ENCODE data around the gene UMAD1.
A peak's percentile ranks its signal among the peaks of the same experiment; 100 is the strongest.

The UMAD1 gene

GRCh38 chr7:7703427-7703826, 62.9 kb downstream of the UMAD1 start:
- Histone ChIP-seq H4K91ac (ENCODE audit: low read length) (no peak overlapping the region), H2AK5ac (ENCODE audit: low read length, severe bottlenecking) (no peak overlapping the region), H3K9ac (ENCODE audit: low read length) (peak overlapping the region; percentile 60), H2BK15ac (ENCODE audit: low read depth, poor library complexity, severe bottlenecking) (no peak overlapping the region), H2BK12ac (ENCODE audit: low read length in 2 of 2) (no peak overlapping the region), H3K27me3 (ENCODE audit: control insufficient read depth in 1 of 2, insufficient read depth in 1 of 2, low read length in 2 of 2) (no peaks in the 10 kb centered on the region), H2BK120ac (ENCODE audit: low read depth, low read length) (no peak overlapping the region), H3K4me3 (ENCODE audit: insufficient read depth in 1 of 2, low read depth in 1 of 2, low read length in 2 of 2) (no peak overlapping the region), H3K23ac (ENCODE audit: low read length in 2 of 2) (no peak overlapping the region), H3K27ac (ENCODE audit: low read length, poor library complexity, severe bottlenecking) (no peak overlapping the region), H3K14ac (ENCODE audit: low read length in 2 of 2) (no peak overlapping the region), H3K79me1 (replicated peaks; ENCODE audit: low read length, poor library complexity, severe bottlenecking) (peaks cover 8% of the 10 kb centered on the region), H4K8ac (ENCODE audit: low read length) (no peak overlapping the region), H3K18ac (ENCODE audit: low read depth in 1 of 2, low read length in 2 of 2) (no peak overlapping the region), H2AFZ (ENCODE audit: low read depth, low read length) (no peak overlapping the region), H2BK5ac (ENCODE audit: low read depth, low read length, poor library complexity, severe bottlenecking) (no peak overlapping the region), H3K4ac (ENCODE audit: low read depth in 1 of 2, low read length in 2 of 2) (no peak overlapping the region), H3K9me3 (ENCODE audit: control insufficient read depth, low read length) (no peaks in the 10 kb centered on the region), H3K4me2 (ENCODE audit: low read length, poor library complexity, severe bottlenecking) (no peak overlapping the region), H3K4me1 (ENCODE audit: control insufficient read depth, insufficient read depth, low read depth, low read length) (peaks cover 3% of the 10 kb centered on the region), H3K36me3 (ENCODE audit: control insufficient read depth in 1 of 2, insufficient read depth in 2 of 2, low read depth in 1 of 2, low read length in 2 of 2) (no peaks in the 10 kb centered on the region)
- 97% methylated on average over 7 of the region's 7 CpGs for WGBS
- DNase-seq = no peak

GRCh38 chr7:7704867-7705266, 64.3 kb downstream of the UMAD1 start:
- Histone ChIP-seq H2BK12ac (ENCODE audit: low read length in 2 of 2) (no peak overlapping the region), H4K8ac (ENCODE audit: low read length) (no peak overlapping the region), H2BK15ac (ENCODE audit: low read depth, poor library complexity, severe bottlenecking) (no peak overlapping the region), H3K36me3 (ENCODE audit: control insufficient read depth in 1 of 2, insufficient read depth in 2 of 2, low read depth in 1 of 2, low read length in 2 of 2) (no peaks in the 10 kb centered on the region), H2BK120ac (ENCODE audit: low read depth, low read length) (no peak overlapping the region), H3K9ac (ENCODE audit: low read length) (no peak overlapping the region), H3K14ac (ENCODE audit: low read length in 2 of 2) (no peak overlapping the region), H2BK5ac (ENCODE audit: low read depth, low read length, poor library complexity, severe bottlenecking) (no peak overlapping the region), H3K18ac (ENCODE audit: low read depth in 1 of 2, low read length in 2 of 2) (no peak overlapping the region), H4K91ac (ENCODE audit: low read length) (no peak overlapping the region), H3K27ac (ENCODE audit: low read length, poor library complexity, severe bottlenecking) (no peak overlapping the region), H3K4me2 (ENCODE audit: low read length, poor library complexity, severe bottlenecking) (no peak overlapping the region), H3K4me3 (ENCODE audit: insufficient read depth in 1 of 2, low read depth in 1 of 2, low read length in 2 of 2) (no peak overlapping the region), H3K27me3 (ENCODE audit: control insufficient read depth in 1 of 2, insufficient read depth in 1 of 2, low read length in 2 of 2) (no peaks in the 10 kb centered on the region), H3K23ac (ENCODE audit: low read length in 2 of 2) (no peak overlapping the region), H2AK5ac (ENCODE audit: low read length, severe bottlenecking) (no peak overlapping the region), H3K4me1 (ENCODE audit: control insufficient read depth, insufficient read depth, low read depth, low read length) (no peaks in the 10 kb centered on the region), H2AFZ (ENCODE audit: low read depth, low read length) (no peak overlapping the region), H3K9me3 (ENCODE audit: control insufficient read depth, low read length) (no peaks in the 10 kb centered on the region), H3K79me1 (replicated peaks; ENCODE audit: low read length, poor library complexity, severe bottlenecking) (peaks cover 3% of the 10 kb centered on the region), H3K4ac (ENCODE audit: low read depth in 1 of 2, low read length in 2 of 2) (no peak overlapping the region)
- 90% methylated on average over 2 of the region's 4 CpGs for WGBS
- DNase-seq = no peak

GRCh38 chr7:7705318-7705717, 64.8 kb downstream of the UMAD1 start:
- DNase-seq = no peak
- WGBS = no CpG with 5 or more reads among the region's 2 CpGs
- Histone ChIP-seq H4K91ac (ENCODE audit: low read length) (no peak overlapping the region), H2BK5ac (ENCODE audit: low read depth, low read length, poor library complexity, severe bottlenecking) (no peak overlapping the region), H3K4ac (ENCODE audit: low read depth in 1 of 2, low read length in 2 of 2) (no peak overlapping the region), H2AK5ac (ENCODE audit: low read length, severe bottlenecking) (no peak overlapping the region), H3K23ac (ENCODE audit: low read length in 2 of 2) (no peak overlapping the region), H3K27me3 (ENCODE audit: control insufficient read depth in 1 of 2, insufficient read depth in 1 of 2, low read length in 2 of 2) (no peaks in the 10 kb centered on the region), H2AFZ (ENCODE audit: low read depth, low read length) (no peak overlapping the region), H3K36me3 (ENCODE audit: control insufficient read depth in 1 of 2, insufficient read depth in 2 of 2, low read depth in 1 of 2, low read length in 2 of 2) (no peaks in the 10 kb centered on the region), H2BK15ac (ENCODE audit: low read depth, poor library complexity, severe bottlenecking) (no peak overlapping the region), H3K18ac (ENCODE audit: low read depth in 1 of 2, low read length in 2 of 2) (no peak overlapping the region), H2BK12ac (ENCODE audit: low read length in 2 of 2) (no peak overlapping the region), H3K4me1 (ENCODE audit: control insufficient read depth, insufficient read depth, low read depth, low read length) (no peaks in the 10 kb centered on the region), H3K4me2 (ENCODE audit: low read length, poor library complexity, severe bottlenecking) (no peak overlapping the region), H3K27ac (ENCODE audit: low read length, poor library complexity, severe bottlenecking) (no peak overlapping the region), H2BK120ac (ENCODE audit: low read depth, low read length) (no peak overlapping the region), H4K8ac (ENCODE audit: low read length) (no peak overlapping the region), H3K14ac (ENCODE audit: low read length in 2 of 2) (no peak overlapping the region), H3K9ac (ENCODE audit: low read length) (no peak overlapping the region), H3K79me1 (replicated peaks; ENCODE audit: low read length, poor library complexity, severe bottlenecking) (peaks cover 3% of the 10 kb centered on the region), H3K4me3 (ENCODE audit: insufficient read depth in 1 of 2, low read depth in 1 of 2, low read length in 2 of 2) (no peak overlapping the region), H3K9me3 (ENCODE audit: control insufficient read depth, low read length) (no peaks in the 10 kb centered on the region)

- H4K8ac ChIP-seq (ENCODE audit: low read length) = no peak overlapping the region
- no peak overlapping the region for H3K4me2 ChIP-seq (ENCODE audit: low read length, poor library complexity, severe bottlenecking)
- H4K91ac ChIP-seq (ENCODE audit: low read length) = no peak overlapping the region
- no peak overlapping the region for H3K27ac ChIP-seq (ENCODE audit: low read length, poor library complexity, severe bottlenecking)
- no peak overlapping the region for H3K4ac ChIP-seq (ENCODE audit: low read depth in 1 of 2, low read length in 2 of 2)
- H3K23ac ChIP-seq (ENCODE audit: low read length in 2 of 2) = no peak overlapping the region
- no peaks in the 10 kb centered on the region for H3K4me1 ChIP-seq (ENCODE audit: control insufficient read depth, insufficient read depth, low read depth, low read length)
- H2BK15ac ChIP-seq (ENCODE audit: low read depth, poor library complexity, severe bottlenecking) = no peak overlapping the region
- H3K18ac ChIP-seq (ENCODE audit: low read depth in 1 of 2, low read length in 2 of 2) = no peak overlapping the region
- no peak overlapping the region for H3K14ac ChIP-seq (ENCODE audit: low read length in 2 of 2)
- H3K4me3 ChIP-seq (ENCODE audit: insufficient read depth in 1 of 2, low read depth in 1 of 2, low read length in 2 of 2) = no peak overlapping the region
- no peak overlapping the region for H2BK12ac ChIP-seq (ENCODE audit: low read length in 2 of 2)
- no peak overlapping the region for H3K9ac ChIP-seq (ENCODE audit: low read length)
- no peaks in the 10 kb centered on the region for H3K27me3 ChIP-seq (ENCODE audit: control insufficient read depth in 1 of 2, insufficient read depth in 1 of 2, low read length in 2 of 2)
- DNase-seq = no peak
- no peaks in the 10 kb centered on the region for H3K36me3 ChIP-seq (ENCODE audit: control insufficient read depth in 1 of 2, insufficient read depth in 2 of 2, low read depth in 1 of 2, low read length in 2 of 2)
- H2BK120ac ChIP-seq (ENCODE audit: low read depth, low read length) = no peak overlapping the region
- peaks cover 3% of the 10 kb centered on the region for H3K79me1 ChIP-seq (replicated peaks; ENCODE audit: low read length, poor library complexity, severe bottlenecking)
- 92% methylated on average over 1 of the region's 1 CpG for WGBS
- no peaks in the 10 kb centered on the region for H3K9me3 ChIP-seq (ENCODE audit: control insufficient read depth, low read length)
- no peak overlapping the region for H2AFZ ChIP-seq (ENCODE audit: low read depth, low read length)
- H2AK5ac ChIP-seq (ENCODE audit: low read length, severe bottlenecking) = no peak overlapping the region
- H2BK5ac ChIP-seq (ENCODE audit: low read depth, low read length, poor library complexity, severe bottlenecking) = no peak overlapping the region
These were observed 65.6 kb downstream of the UMAD1 start for GRCh38 chr7:7706101-7706511.

Data from mesenchymal stem cell (in vitro differentiated cells and primary cell).